EL (cell line): Measurements from ENCODE around the gene LRP2BP.
A peak's percentile ranks its signal among the peaks of the same experiment; 100 is the strongest.

ENCODE experiments used
- DNase-seq: peaks from one replicate; pipeline ENCODE4 v3.0.0-alpha.2; 2016

Gene LRP2BP

GRCh38 chr4:185395238-185395955, at the start of gene LRP2BP:
Gene LRP2BP, minus strand, starts transcription at chr4:185395924. Its CDS starts 17,738 bp downstream, at chr4:185378186.
- peak; percentile 17 for DNase-seq

GRCh38 chr4:185445209-185445608, 49.5 kb upstream of the LRP2BP start:
- DNase-seq, result no peak

- no peak for DNase-seq
These were observed 45.8 kb upstream of the LRP2BP start for GRCh38 chr4:185441479-185441878.

GRCh38 chr4:185437809-185438208, 42.1 kb upstream of the LRP2BP start:
- no peak for DNase-seq

GRCh38 chr4:185435466-185435865, 39.7 kb upstream of the LRP2BP start:
- no peak for DNase-seq

DNA sequence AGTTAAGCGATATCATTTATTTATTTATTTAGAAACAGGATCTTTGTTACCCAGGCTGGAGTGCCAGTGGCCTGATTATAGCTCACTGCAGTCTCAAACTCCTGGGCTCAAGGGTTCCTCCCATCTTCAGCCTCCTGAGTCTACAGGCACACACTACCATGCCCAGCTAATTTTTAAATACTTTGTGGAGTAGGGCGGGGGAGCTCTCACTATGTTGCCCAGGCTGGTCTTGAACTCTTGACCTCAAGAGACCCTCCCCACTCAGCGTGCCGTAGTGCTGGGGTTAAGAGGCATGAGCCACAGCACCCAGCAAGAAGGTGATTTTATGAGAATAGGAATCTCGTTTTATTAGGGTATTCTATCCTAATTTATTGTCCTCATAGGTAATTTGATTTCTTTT, 33.9 kb upstream of the LRP2BP start:
- DNase-seq, result no peak

DNA sequence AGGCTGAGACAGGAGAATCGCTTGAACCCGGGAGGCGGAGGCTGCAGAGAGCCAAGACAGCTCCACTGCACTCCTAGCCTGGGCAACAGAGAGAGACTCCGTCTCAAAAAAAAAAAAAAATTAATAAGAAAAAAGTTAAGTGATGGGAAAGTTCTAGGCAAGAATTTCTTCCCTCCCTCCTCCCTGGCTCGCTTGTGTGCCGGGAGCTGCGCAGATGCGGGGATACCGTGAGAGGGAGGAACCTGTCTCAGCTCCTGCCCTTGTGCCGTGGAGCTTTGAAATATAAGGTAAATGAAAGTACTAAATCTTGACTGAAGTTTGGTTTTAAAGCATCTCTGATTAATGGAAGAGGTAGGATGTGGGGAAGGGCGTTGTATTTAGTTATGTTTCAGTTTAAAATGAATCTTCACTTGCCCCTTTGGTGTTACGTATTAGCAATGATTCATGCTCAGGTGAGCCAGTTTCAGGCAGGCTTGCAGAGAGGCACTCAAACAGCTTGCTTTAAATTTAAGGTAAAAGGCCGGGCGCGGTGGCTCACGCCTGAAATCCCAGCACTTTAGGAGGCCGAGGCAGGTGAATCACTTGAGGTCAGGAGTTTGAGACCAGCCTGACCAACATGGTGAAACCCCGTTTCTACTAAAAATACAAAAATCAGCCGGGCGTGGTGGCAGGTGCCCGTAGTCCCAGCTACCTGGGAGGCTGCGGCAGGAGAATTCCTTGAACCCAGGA, 31.4 kb upstream of the LRP2BP start:
- no peak for DNase-seq

DNA sequence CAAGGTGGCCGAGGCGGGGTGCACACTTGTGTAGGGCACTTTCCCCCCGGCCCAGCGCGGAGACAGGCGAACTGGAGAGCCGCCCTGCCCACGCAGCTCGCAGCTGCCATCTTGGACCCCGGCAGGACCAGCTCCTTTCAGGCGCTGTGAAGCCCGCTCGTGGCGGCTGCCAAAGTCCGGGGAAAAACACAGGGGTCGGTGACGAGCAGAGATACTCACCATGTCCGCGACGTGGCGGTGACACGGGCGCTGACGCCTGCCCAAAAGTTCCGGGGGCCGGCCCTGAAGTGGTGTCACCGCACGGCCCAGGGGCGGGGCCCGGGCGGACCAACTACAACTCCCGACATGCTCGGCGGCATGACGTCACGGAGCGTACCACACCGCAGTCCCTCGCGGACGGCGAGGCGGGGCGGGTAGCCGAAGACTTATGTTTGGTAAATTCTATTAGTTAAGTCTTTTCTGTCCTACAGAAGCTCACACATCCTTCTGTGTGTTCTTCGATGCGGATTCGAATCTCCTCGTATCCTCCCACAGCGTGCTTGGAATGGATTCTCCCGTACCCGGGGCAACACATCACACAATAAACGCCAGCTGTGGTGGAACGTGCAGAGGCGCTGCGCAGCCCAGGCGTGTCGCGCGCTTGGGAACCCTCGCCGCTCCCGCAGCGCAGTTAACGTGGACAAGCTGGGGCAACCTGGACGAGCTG, 30.1 kb upstream of the LRP2BP start, which contains the start of gene UFSP2:
Gene UFSP2, minus strand, starts transcription at position 318 of the 706 bp plus-strand sequence. Its CDS starts 96 bp downstream, at position 222.
- DNase-seq, result peak; percentile 83

DNA sequence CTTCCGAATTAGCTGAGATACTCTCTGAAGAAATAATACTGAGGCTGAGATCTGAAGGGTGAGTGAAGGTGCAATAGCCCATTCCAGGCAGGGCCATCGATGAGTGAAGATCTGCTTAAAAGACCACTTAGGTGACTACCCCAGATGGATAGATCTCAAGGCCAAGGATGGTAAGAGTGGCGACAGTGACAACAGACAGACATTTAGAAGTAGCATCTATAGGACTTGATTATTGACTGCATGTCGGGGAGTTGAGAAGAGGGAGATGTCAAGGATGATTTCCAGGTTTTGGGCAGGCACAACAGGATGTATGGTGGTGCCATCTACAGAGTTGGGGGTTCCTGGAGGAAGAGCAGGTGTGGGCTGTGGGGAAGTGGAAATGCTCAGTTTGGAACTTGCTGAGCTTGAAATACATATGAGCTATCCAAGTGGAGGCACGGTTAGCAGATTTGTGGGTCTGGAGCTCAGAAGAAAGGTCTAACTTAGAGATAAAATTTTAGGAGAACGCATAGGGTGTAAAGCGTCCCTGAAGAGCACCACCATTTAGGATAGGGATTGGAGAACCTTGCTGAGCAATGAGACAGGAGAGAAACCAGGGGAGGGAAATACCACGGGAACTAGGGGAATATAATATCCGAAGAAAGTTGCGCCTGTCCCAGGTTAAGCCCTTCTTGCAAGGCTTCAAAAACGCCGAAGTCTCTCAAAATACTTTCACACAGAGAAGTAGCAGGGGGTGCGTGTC, 29.4 kb upstream of the LRP2BP start:
- DNase-seq, result no peak

GRCh38 chr4:185421366-185422124, 25.8 kb upstream of the LRP2BP start:
- peak; percentile 51 for DNase-seq

GRCh38 chr4:185416955-185417354, 21.2 kb upstream of the LRP2BP start:
- no peak for DNase-seq

DNA sequence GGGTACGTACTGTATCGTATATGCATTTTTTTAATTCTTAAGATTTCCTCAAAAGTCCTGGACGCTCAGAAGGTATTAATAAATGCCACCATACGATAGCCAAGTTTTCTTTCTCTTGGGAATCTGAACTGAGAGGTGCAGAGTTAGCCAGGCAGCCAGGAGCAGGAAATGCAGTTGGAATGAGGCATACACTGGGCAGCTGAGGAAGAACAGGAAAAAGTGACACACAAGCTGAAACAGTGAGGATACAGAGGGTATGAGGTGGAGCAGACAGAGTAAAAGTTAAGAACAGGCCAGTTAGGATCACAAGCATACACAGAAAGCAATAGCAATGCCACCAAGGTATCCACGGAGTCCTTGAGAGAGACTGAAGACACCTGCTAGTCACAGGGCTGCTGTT, 16.7 kb upstream of the LRP2BP start:
- no peak for DNase-seq

DNA sequence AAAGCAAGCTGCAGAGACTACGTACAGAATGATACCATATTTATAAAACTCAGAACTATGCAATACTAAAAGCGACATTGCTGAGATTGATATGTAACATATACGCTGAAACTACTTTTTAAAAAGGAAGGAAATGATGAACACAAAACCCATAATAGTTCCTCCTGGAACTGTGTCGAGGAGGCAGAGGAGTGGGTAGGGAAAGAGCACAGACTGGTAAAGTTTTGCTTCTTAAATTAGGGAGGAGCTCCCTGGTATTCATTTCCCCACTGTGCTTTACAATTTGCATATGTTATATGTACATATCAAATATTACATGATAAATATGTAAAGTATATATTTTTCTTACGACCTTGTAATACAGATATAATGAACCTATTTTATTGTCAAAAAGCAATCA, 16.1 kb upstream of the LRP2BP start:
- no peak for DNase-seq

GRCh38 chr4:185408432-185408831, 12.7 kb upstream of the LRP2BP start:
- DNase-seq, result no peak

- no peak for DNase-seq
These were observed 9.7 kb upstream of the LRP2BP start for GRCh38 chr4:185405296-185405999.

GRCh38 chr4:185404031-185404430, 8.3 kb upstream of the LRP2BP start:
- DNase-seq, result no peak

DNA sequence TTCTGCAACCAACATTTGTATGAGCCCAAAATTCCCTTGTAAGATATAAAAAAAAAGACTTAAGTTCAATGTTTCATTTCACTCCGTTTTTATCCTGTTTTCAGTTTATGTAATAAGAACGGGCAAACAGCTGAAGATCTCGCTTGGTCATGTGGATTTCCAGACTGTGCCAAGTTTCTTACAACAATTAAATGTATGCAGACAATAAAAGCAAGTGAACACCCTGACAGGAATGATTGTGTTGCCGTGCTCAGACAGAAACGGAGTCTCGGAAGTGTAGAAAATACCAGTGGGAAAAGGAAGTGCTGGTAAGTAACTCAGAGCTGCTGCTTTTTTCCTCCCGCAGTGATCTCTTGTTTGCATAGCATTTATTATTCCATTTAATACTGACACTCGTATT, 3.7 kb upstream of the LRP2BP start:
- DNase-seq, result no peak

DNA sequence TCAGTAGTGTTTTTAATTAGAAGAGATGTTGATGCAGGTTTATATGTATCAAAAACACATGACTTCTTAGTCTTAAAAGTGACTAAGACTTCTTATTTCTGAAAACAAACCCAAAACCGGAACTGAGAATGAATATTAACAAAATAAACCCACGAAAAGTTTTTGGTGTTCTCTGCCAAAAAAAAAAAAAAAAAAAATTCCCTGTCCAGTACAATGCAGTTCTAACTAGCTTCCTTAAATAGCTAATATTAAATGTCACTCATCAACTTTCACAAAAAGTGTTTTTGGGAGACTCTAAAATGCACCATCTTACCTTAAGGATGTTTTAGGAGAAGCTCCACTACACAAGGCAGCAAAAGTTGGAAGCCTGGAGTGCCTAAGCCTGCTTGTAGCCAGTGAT, 2.9 kb upstream of the LRP2BP start:
- DNase-seq, result no peak

- DNase-seq, result no peak
These were observed 1.1 kb upstream of the LRP2BP start, which contains the start of gene ANKRD37 for GRCh38 chr4:185396724-185397385. Gene ANKRD37, plus strand, starts transcription at chr4:185396841. Its CDS starts 83 bp downstream, at chr4:185396924.

DNA sequence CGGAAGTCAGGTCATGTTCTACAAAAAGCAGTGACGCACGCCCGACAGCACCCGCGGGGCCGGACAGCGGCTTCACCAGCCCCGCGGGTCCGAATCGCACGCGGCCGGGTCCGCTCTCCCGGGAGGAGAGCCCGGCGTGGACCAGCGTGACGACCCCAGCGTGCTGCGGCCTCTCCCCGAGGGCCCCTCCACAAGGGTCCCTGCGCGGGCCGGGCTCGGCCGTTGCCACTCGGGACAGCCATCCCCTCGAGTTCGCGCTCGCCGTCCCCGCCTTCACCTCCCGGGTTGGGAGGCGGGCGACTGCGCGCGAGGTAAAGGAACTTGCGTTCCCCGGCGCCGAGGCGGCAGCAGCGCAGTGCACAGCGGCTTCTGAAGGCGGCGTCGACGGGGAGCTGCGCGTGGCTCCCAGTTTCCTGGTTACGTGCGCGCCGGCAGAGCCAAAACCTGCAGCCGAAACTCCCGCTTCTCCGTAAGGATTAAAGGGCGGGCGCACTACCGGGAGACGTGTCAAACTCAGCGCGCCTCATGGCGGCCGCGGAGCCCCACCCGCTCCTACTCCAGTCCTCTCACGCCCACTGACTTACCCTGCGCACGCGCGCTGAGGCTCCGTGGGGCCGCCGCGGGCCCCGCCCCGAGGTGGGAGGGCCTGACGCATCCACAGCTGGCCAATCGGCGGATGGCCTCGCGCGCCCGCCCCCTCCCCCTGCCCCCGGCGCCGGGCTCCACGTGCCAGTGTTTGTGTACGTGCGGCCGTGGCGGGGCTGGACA, 416 bp upstream of the LRP2BP start:
- DNase-seq, result peak; percentile 98
